ENCODE data around the gene SYT2.
"Not testable (repeated sequence)": the region's sequence is repeated elsewhere in the genome, so short reads cannot be mapped to it uniquely, and the experiment has no call there.

Gene SYT2

DNA sequence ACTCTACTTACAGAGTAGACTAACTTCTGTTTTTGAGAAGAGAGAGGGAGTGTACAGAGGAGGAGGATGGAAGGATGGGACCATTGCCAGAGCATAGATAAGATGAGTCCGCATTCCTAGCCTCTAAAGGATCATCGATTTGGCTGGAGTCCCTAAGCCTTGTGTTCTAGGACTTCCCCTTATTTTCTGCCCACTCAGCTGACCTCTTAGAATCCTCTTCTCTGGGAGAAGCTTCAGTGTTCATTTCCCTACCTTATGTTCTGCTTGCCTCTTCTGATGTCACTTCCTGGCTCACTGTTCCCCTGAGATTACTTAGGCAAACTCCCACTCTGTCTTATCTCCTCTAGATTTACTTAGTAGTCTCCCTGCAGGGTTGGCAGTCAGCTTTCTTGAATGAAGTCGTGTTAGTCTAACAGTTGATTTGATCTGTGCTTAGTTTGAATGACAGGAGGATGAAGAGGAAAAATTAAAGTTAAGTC lies 156.7 kb downstream of the SYT2 start:
- peak overlapping the region; percentile 33; the same call in 1 of the 2 replicates for H3K4me3 ChIP-seq (ENCODE audit: low read length)
- no peak overlapping the region for H3K27ac ChIP-seq (ENCODE audit: low read depth, low read length)
- no peaks in the 10 kb centered on the region for H3F3A ChIP-seq (ENCODE audit: control insufficient read depth, insufficient read depth)
- H4K20me1 ChIP-seq (ENCODE audit: control insufficient read depth, insufficient read depth, low read depth, low read length), result no peaks in the 10 kb centered on the region
- no peak for TF ChIP-seq EZH2phosphoT487 (IDR thresholded peaks at IDR 0.05; ENCODE audit: borderline replicate concordance, low read length)
- TF ChIP-seq, protein P1, sequence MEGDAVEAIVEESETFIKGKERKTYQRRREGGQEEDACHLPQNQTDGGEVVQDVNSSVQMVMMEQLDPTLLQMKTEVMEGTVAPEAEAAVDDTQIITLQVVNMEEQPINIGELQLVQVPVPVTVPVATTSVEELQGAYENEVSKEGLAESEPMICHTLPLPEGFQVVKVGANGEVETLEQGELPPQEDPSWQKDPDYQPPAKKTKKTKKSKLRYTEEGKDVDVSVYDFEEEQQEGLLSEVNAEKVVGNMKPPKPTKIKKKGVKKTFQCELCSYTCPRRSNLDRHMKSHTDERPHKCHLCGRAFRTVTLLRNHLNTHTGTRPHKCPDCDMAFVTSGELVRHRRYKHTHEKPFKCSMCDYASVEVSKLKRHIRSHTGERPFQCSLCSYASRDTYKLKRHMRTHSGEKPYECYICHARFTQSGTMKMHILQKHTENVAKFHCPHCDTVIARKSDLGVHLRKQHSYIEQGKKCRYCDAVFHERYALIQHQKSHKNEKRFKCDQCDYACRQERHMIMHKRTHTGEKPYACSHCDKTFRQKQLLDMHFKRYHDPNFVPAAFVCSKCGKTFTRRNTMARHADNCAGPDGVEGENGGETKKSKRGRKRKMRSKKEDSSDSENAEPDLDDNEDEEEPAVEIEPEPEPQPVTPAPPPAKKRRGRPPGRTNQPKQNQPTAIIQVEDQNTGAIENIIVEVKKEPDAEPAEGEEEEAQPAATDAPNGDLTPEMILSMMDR (IDR thresholded peaks at IDR 0.05; ENCODE audit: low read depth, low read length, poor library complexity, severe bottlenecking), result no peak
- no peaks in the 10 kb centered on the region for H3K79me2 ChIP-seq (ENCODE audit: control insufficient read depth, low read length)
- H3K4me2 ChIP-seq (ENCODE audit: low read length), result peak overlapping the region; percentile 59
- no peaks in the 10 kb centered on the region for H3K9me2 ChIP-seq (replicated peaks; ENCODE audit: control insufficient read depth, low read length)
- no peaks in the 10 kb centered on the region for H3K27me3 ChIP-seq (ENCODE audit: control insufficient read depth, low read length)
- H3K36me3 ChIP-seq (ENCODE audit: control insufficient read depth, low read length), result no peaks in the 10 kb centered on the region
- H3K9me3 ChIP-seq (ENCODE audit: control insufficient read depth, insufficient read depth, low read length), result no peaks in the 10 kb centered on the region
- peaks cover 14% of the 10 kb centered on the region for H3K4me1 ChIP-seq (ENCODE audit: control insufficient read depth, low read length)

DNA sequence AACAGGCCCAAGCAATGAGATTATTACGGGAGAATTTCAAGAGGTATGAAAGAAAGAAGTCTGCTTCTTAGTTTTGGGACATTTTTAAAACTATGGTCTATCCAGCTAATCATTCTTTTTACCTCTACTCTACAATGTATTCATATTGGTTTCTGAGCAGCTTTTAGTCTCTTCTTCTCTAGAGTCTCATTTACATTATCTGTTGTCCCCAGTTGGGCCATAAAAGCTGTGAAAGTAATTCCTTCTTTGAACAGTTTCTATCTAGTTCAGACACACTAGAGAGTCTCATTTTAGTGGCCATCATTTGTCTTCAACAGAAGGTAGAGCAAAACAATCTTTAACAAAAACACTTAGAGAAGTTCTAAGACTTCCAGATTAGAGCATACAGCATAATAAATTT lies 157.2 kb downstream of the SYT2 start:
- not testable (repeated sequence) for H3K36me3 ChIP-seq (ENCODE audit: control insufficient read depth, low read length); H3K79me2 ChIP-seq (ENCODE audit: control insufficient read depth, low read length); H3K27me3 ChIP-seq (ENCODE audit: control insufficient read depth, low read length); H3K9me2 ChIP-seq (replicated peaks; ENCODE audit: control insufficient read depth, low read length); H3K27ac ChIP-seq (ENCODE audit: low read depth, low read length); H4K20me1 ChIP-seq (ENCODE audit: control insufficient read depth, insufficient read depth, low read depth, low read length); H3F3A ChIP-seq (ENCODE audit: control insufficient read depth, insufficient read depth); H3K9me3 ChIP-seq (ENCODE audit: control insufficient read depth, insufficient read depth, low read length)
- peak overlapping the region; percentile 33; the same call in 1 of the 2 replicates for H3K4me3 ChIP-seq (ENCODE audit: low read length)
- peaks cover 14% of the 10 kb centered on the region for H3K4me1 ChIP-seq (ENCODE audit: control insufficient read depth, low read length)
- peak overlapping the region; percentile 59 for H3K4me2 ChIP-seq (ENCODE audit: low read length)

DNA sequence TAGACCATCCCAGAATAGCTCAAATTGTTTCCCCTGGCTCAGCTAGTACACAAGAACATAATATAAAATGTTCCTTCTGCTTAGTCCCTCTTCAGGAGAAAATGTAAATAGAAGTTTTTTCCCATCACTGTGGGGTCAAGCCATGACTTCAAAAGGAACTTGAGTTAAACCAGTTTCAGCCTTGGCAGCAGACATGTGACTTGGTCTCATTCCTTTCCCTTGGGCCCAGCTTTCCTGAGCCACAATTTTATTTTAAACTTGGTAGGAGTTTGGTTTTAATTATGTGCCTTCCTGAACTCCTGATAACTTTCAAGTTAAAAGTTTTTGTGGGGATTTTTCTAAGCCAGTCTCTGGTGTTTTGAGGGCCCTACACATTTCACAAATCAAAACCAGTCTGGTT lies 157.6 kb downstream of the SYT2 start:
- peaks cover 14% of the 10 kb centered on the region for H3K4me1 ChIP-seq (ENCODE audit: control insufficient read depth, low read length)
- not testable (repeated sequence) for H3K9me2 ChIP-seq (replicated peaks; ENCODE audit: control insufficient read depth, low read length); H3F3A ChIP-seq (ENCODE audit: control insufficient read depth, insufficient read depth); H3K36me3 ChIP-seq (ENCODE audit: control insufficient read depth, low read length); H3K79me2 ChIP-seq (ENCODE audit: control insufficient read depth, low read length); H3K4me2 ChIP-seq (ENCODE audit: low read length); H3K4me3 ChIP-seq (ENCODE audit: low read length); H3K27ac ChIP-seq (ENCODE audit: low read depth, low read length); H3K27me3 ChIP-seq (ENCODE audit: control insufficient read depth, low read length); H3K9me3 ChIP-seq (ENCODE audit: control insufficient read depth, insufficient read depth, low read length); H4K20me1 ChIP-seq (ENCODE audit: control insufficient read depth, insufficient read depth, low read depth, low read length)

DNA sequence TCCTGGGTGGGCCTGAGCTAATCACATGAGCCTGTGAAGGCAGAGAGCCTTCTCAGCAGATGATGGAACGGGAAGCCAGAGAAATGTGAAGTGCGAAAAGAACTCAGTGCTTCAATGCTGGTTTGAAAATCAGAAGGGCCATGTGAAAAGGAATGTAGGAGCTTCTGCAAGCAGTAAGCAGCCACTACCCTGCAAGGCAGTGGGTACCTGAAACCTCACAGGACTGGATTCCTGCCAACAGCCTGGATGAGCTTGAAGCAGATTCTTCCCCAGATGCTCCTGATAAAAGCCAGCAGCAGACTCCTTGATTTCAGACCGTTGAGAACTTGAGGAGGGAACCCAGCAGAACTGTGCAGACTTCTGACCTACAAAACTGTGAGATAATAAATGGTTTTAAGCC lies 158.6 kb downstream of the SYT2 start:
- H3K9me2 ChIP-seq (replicated peaks; ENCODE audit: control insufficient read depth, low read length), result no peaks in the 10 kb centered on the region
- H3K79me2 ChIP-seq (ENCODE audit: control insufficient read depth, low read length), result no peaks in the 10 kb centered on the region
- H3K4me1 ChIP-seq (ENCODE audit: control insufficient read depth, low read length), result peaks cover 14% of the 10 kb centered on the region
- H3K4me3 ChIP-seq (ENCODE audit: low read length), result no peak overlapping the region
- no peak for TF ChIP-seq EZH2phosphoT487 (IDR thresholded peaks at IDR 0.05; ENCODE audit: borderline replicate concordance, low read length)
- TF ChIP-seq, protein P1 (IDR thresholded peaks at IDR 0.05; ENCODE audit: low read depth, low read length, poor library complexity, severe bottlenecking), result no peak
- H3K27ac ChIP-seq (ENCODE audit: low read depth, low read length), result no peak overlapping the region
- H3K36me3 ChIP-seq (ENCODE audit: control insufficient read depth, low read length), result no peaks in the 10 kb centered on the region
- H3K9me3 ChIP-seq (ENCODE audit: control insufficient read depth, insufficient read depth, low read length), result no peaks in the 10 kb centered on the region
- no peaks in the 10 kb centered on the region for H3K27me3 ChIP-seq (ENCODE audit: control insufficient read depth, low read length)
- H4K20me1 ChIP-seq (ENCODE audit: control insufficient read depth, insufficient read depth, low read depth, low read length), result no peaks in the 10 kb centered on the region
- H3F3A ChIP-seq (ENCODE audit: control insufficient read depth, insufficient read depth), result no peaks in the 10 kb centered on the region
- H3K4me2 ChIP-seq (ENCODE audit: low read length), result no peak overlapping the region

DNA sequence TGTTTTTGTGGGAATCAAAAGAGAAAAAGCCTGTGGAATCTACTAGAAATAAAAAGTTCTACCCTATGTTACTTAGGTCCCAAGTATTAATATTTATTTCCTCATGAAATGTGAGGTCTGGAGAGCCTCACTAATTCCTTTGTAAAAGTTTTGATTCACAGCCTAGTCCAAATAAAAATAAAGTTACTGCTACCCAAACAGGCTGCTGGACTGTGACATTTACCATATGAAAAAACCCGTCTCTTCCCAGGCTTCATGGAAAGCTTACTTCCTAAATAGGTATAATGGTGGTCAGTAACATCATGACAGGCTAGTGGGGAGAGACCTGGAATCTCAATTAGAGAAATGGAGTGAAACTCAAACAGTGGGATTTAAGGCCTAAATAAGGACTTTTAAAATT lies 160.2 kb downstream of the SYT2 start:
- H3F3A ChIP-seq (ENCODE audit: control insufficient read depth, insufficient read depth); H3K9me2 ChIP-seq (replicated peaks; ENCODE audit: control insufficient read depth, low read length); H3K4me3 ChIP-seq (ENCODE audit: low read length); H3K27me3 ChIP-seq (ENCODE audit: control insufficient read depth, low read length); H3K36me3 ChIP-seq (ENCODE audit: control insufficient read depth, low read length); H3K9me3 ChIP-seq (ENCODE audit: control insufficient read depth, insufficient read depth, low read length); H3K79me2 ChIP-seq (ENCODE audit: control insufficient read depth, low read length); H3K4me2 ChIP-seq (ENCODE audit: low read length); H4K20me1 ChIP-seq (ENCODE audit: control insufficient read depth, insufficient read depth, low read depth, low read length); H3K27ac ChIP-seq (ENCODE audit: low read depth, low read length): not testable (repeated sequence)
- H3K4me1 ChIP-seq (ENCODE audit: control insufficient read depth, low read length), result peaks cover 14% of the 10 kb centered on the region

All from DOHH2 (cell line).